H1 (cell line): ENCODE data around the gene TENT4B. TPM values are rescaled to one million over a fixed set of nuclear protein-coding genes. Genes with fewer than 3 reads are reported as not detected.

Experiments used
- CTCF ChIA-PET: fragments of 300-600 bp; sonication (Branson Sonifier 250); formaldehyde crosslinking; loops from one replicate; lab custom pipeline; 2021; ENCODE audit not compliant: partially characterized antibody; lab: Charles Lee
- POLR2A ChIA-PET: fragments of 300-600 bp; sonication (Branson Sonifier 250); formaldehyde crosslinking; loops from one replicate; lab custom pipeline; 2021; ENCODE audit warnings: inconsistent platforms; ENCODE audit not compliant: partially characterized antibody; lab: Charles Lee
- DNase-seq, 2 experiments: peaks; one replicate each; pipeline versions ENCODE4 v3.0.0 to v3.0.0-alpha.2; 2010 to 2022; ENCODE audit warnings: low spot score in 2 of 2, low read depth in 1 of 2, mixed read lengths in 1 of 2
- FAIRE-seq: peaks from 2 replicates; lab custom pipeline; 2011; peaks lifted over from hg19 to GRCh38; lab: Jason Lieb, UNC
- H2AFZ ChIP-seq: 2 replicates; pipeline ENCODE4 v1.8.1; 2012; ENCODE audit warnings: low read length, inconsistent platforms
- H2AK5ac ChIP-seq: 2 replicates; pipeline ENCODE4 v1.6.1; 2013; ENCODE audit warnings: low read depth, low read length
- H2BK120ac ChIP-seq: replicated peaks from 2 replicates; pipeline ENCODE3; 2013; ENCODE audit warnings: low read depth, low read length, inconsistent platforms
- H2BK12ac ChIP-seq: 2 replicates; pipeline ENCODE4 v1.6.1; 2013; ENCODE audit warnings: low read depth, low read length
- H2BK15ac ChIP-seq: 2 replicates; pipeline ENCODE4 v1.6.1; 2013; ENCODE audit warnings: low read length
- H2BK20ac ChIP-seq: 2 replicates; pipeline ENCODE4 v1.6.1; 2013; ENCODE audit warnings: low read length
- H2BK5ac ChIP-seq: 2 replicates; pipeline ENCODE4 v1.6.1; 2013; ENCODE audit warnings: low read depth, low read length
- H3K14ac ChIP-seq: 2 replicates; pipeline ENCODE4 v1.6.1; 2013; ENCODE audit warnings: inconsistent platforms; ENCODE audit not compliant: insufficient read length
- H3K18ac ChIP-seq: 2 replicates; pipeline ENCODE4 v1.6.1; 2013; ENCODE audit warnings: low read length; ENCODE audit errors: extremely low read depth
- H3K23ac ChIP-seq: 2 replicates; pipeline ENCODE4 v1.6.1; 2013; ENCODE audit warnings: inconsistent platforms; ENCODE audit not compliant: insufficient read length
- H3K23me2 ChIP-seq: 2 replicates; pipeline ENCODE4 v1.6.1; 2013; ENCODE audit warnings: low read depth, low read length
- H3K27ac ChIP-seq: 2 replicates; pipeline ENCODE4 v1.6.1; 2011; ENCODE audit warnings: low read depth, low read length, inconsistent platforms
- H3K27me3 ChIP-seq, 4 experiments: replicated peaks in 1 of 4; 1 replicate in 1 of 4; 2 replicates in 3 of 4; pipeline versions ENCODE4 v1.6.1 to v1.8.1; 2011 to 2013; ENCODE audit warnings: low read length in 3 of 4, mild to moderate bottlenecking in 3 of 4, inconsistent platforms in 2 of 4, mixed read lengths in 2 of 4, moderate library complexity in 1 of 4; ENCODE audit not compliant: control insufficient read depth in 3 of 4, insufficient read depth in 3 of 4; ENCODE audit errors: extremely low read depth in 1 of 4
- H3K36me3 ChIP-seq, 4 experiments: 2 replicates each; pipeline versions ENCODE4 v1.6.1 to v1.8.1; 2011 to 2013; ENCODE audit warnings: mild to moderate bottlenecking in 4 of 4, low read length in 3 of 4, moderate library complexity in 2 of 4, control low read depth in 1 of 4, inconsistent platforms in 1 of 4; ENCODE audit not compliant: insufficient read depth in 4 of 4, control insufficient read depth in 2 of 4
- H3K4ac ChIP-seq: replicated peaks from 2 replicates; pipeline ENCODE3; 2013; ENCODE audit warnings: low read length, low read depth, mixed read lengths, inconsistent platforms; ENCODE audit not compliant: insufficient read length
- H3K4me1 ChIP-seq, 4 experiments: replicated peaks in 1 of 4; 1 replicate in 1 of 4; 2 replicates in 3 of 4; pipeline versions ENCODE4 v1.6.1 to v1.8.1; 2011 to 2013; ENCODE audit warnings: low read length in 3 of 4, inconsistent platforms in 2 of 4, mixed read lengths in 1 of 4; ENCODE audit not compliant: insufficient read depth in 4 of 4, control insufficient read depth in 3 of 4
- H3K4me2 ChIP-seq, 2 experiments: 2 replicates each; pipeline versions ENCODE4 v1.6.1 to v1.8.1; 2011 to 2013; ENCODE audit warnings: low read depth in 2 of 2, low read length in 2 of 2, control low read depth in 1 of 2, inconsistent platforms in 1 of 2, mild to moderate bottlenecking in 1 of 2; ENCODE audit not compliant: insufficient read depth in 1 of 2
- H3K4me3 ChIP-seq, 4 experiments: fragments of 200-600, 300-600 bp in 1 of 4; sonication (generic), shearing (Covaris generic), sonication (Bioruptor Twin) in 1 of 4; 2 replicates each; pipeline versions ENCODE4 v1.5.1 to v1.8.1; 2011 to 2016; ENCODE audit warnings: low read length in 4 of 4, low read depth in 3 of 4, control low read depth in 2 of 4, inconsistent platforms in 2 of 4, mild to moderate bottlenecking in 2 of 4, mixed read lengths in 1 of 4, moderate library complexity in 1 of 4; ENCODE audit not compliant: insufficient read depth in 2 of 4; ENCODE audit errors: extremely low read depth in 1 of 4
- H3K56ac ChIP-seq: replicated peaks from 2 replicates; pipeline ENCODE3; 2013; ENCODE audit warnings: low read depth, mild to moderate bottlenecking, mixed read lengths, low read length, inconsistent platforms; ENCODE audit not compliant: insufficient read length
- H3K79me1 ChIP-seq: 2 replicates; pipeline ENCODE4 v1.6.1; 2013; ENCODE audit warnings: low read depth, low read length, control low read depth
- H3K79me2 ChIP-seq, 2 experiments: 2 replicates each; pipeline versions ENCODE4 v1.6.1 to v1.8.1; 2012 to 2013; ENCODE audit warnings: low read length in 2 of 2, mild to moderate bottlenecking in 2 of 2, inconsistent platforms in 1 of 2; ENCODE audit not compliant: insufficient read depth in 2 of 2, control insufficient read depth in 1 of 2
- H3K9ac ChIP-seq, 4 experiments: replicated peaks in 1 of 4; 1 replicate in 1 of 4; 2 replicates in 3 of 4; pipeline versions ENCODE4 v1.6.1 to v1.8.1; 2011 to 2013; ENCODE audit warnings: low read depth in 3 of 4, low read length in 3 of 4, control low read depth in 2 of 4, mild to moderate bottlenecking in 2 of 4, moderate library complexity in 2 of 4, inconsistent platforms in 1 of 4; ENCODE audit errors: extremely low read depth in 1 of 4
- H3K9me3 ChIP-seq, 2 experiments: 2 replicates each; pipeline versions ENCODE4 v1.6.1 to v1.8.1; 2012 to 2013; ENCODE audit warnings: mild to moderate bottlenecking in 2 of 2, moderate library complexity in 2 of 2, control low read depth in 1 of 2, inconsistent platforms in 1 of 2, low read depth in 1 of 2, low read length in 1 of 2, mixed read lengths in 1 of 2; ENCODE audit not compliant: insufficient read depth in 2 of 2
- H4K20me1 ChIP-seq, 2 experiments: replicated peaks in 1 of 2; 2 replicates each; pipeline versions ENCODE3 to v1.8.1; 2011 to 2013; ENCODE audit warnings: inconsistent platforms in 2 of 2, low read length in 2 of 2, mild to moderate bottlenecking in 1 of 2; ENCODE audit not compliant: insufficient read depth in 2 of 2, control insufficient read depth in 1 of 2
- H4K5ac ChIP-seq: 2 replicates; pipeline ENCODE4 v1.6.1; 2013; ENCODE audit warnings: low read length, low read depth, mixed read lengths, inconsistent platforms; ENCODE audit not compliant: insufficient read length
- H4K8ac ChIP-seq: 2 replicates; pipeline ENCODE4 v1.8.0; 2013; ENCODE audit warnings: mild to moderate bottlenecking, moderate library complexity, low read length, inconsistent platforms; ENCODE audit not compliant: insufficient read depth; ENCODE audit errors: extremely low read depth
- H4K91ac ChIP-seq: replicated peaks from 2 replicates; pipeline ENCODE3; 2013; ENCODE audit warnings: low read length, mixed read lengths, inconsistent platforms; ENCODE audit not compliant: insufficient read length
- CEBPB ChIP-seq: IDR thresholded peaks from 2 replicates; pipeline ENCODE4 v1.6.1; 2012; ENCODE audit warnings: low read depth, low read length
- JUND ChIP-seq: IDR thresholded peaks from 2 replicates; pipeline ENCODE4 v1.6.1; 2011; ENCODE audit warnings: mild to moderate bottlenecking, improper control_type of control experiment, low read length
- MAX ChIP-seq: IDR thresholded peaks from 2 replicates; pipeline ENCODE4 v1.6.1; 2012; ENCODE audit warnings: inconsistent platforms
- RAD21 ChIP-seq, 2 experiments: IDR thresholded peaks in 1 of 2; conservative IDR thresholded peaks in 1 of 2; 2 replicates each; pipeline ENCODE4 v1.6.1; 2011; ENCODE audit warnings: low read depth in 2 of 2, low read length in 2 of 2, improper control_type of control experiment in 1 of 2, inconsistent platforms in 1 of 2, mild to moderate bottlenecking in 1 of 2, moderate library complexity in 1 of 2
- RBBP5 ChIP-seq: IDR thresholded peaks from 2 replicates; pipeline ENCODE4 v1.7.1; 2012; ENCODE audit warnings: low read depth, mild to moderate bottlenecking, inconsistent platforms, low read length, moderate library complexity, borderline replicate concordance
- SIN3A ChIP-seq, 2 experiments: IDR thresholded peaks in 1 of 2; conservative IDR thresholded peaks in 1 of 2; 2 replicates each; pipeline ENCODE4 v1.6.1; 2011 to 2012; ENCODE audit warnings: low read length in 2 of 2, improper control_type of control experiment in 1 of 2, low read depth in 1 of 2, mild to moderate bottlenecking in 1 of 2
- SRF ChIP-seq: IDR thresholded peaks from 2 replicates; pipeline ENCODE4 v1.6.1; 2011; ENCODE audit warnings: mild to moderate bottlenecking, low read depth, low read length, moderate library complexity
- WGBS, 2 experiments: shearing (Covaris generic) in 1 of 2; methylation state at CpG; one replicate each; pipeline versions ENCODE4 v1.1.6 to v1.1.7; 2013 to 2015; ENCODE audit warnings: low lambda C conversion rate in 2 of 2, mixed read lengths in 2 of 2, inconsistent platforms in 1 of 2, low coverage in 1 of 2, missing lambda C conversion rate in 1 of 2; ENCODE audit not compliant: insufficient replicate concordance in 2 of 2, insufficient coverage in 1 of 2, insufficient read length in 1 of 2; ENCODE audit errors: extremely low coverage in 1 of 2, missing lambda C conversion rate in 1 of 2; 5-methylcytosine and 5-hydroxymethylcytosine counted together
- polyA plus RNA-seq, 7 experiments: library from polyadenylated mRNA; depleted of rRNA in 3 of 7; stranded (reverse) in 5 of 7; unstranded in 2 of 7; fragments of >200 nt in 5 of 7; fragments of 200-250 nt in 2 of 7; gene quantifications; 1 replicate in 5 of 7; 2 replicates in 1 of 7; 4 replicates in 1 of 7; pipeline versions ENCODE4 v1.2.1 to v1.2.3, GENCODE V29; 2011 to 2013; ENCODE audit warnings: missing spikeins in 2 of 7, mixed read lengths in 2 of 7
- total RNA-seq: library from RNA; stranded (reverse); fragmentation: NEBNext Ultra II Directional; extraction: Animal tissue kit (Norgen Biotek cat#: 25700); gene quantifications from 2 replicates; pipeline ENCODE4 v1.2.1, GENCODE V29; 2021

Gene TENT4B
- total and polyA plus RNA-seq, 2 of the 8 experiments (the other 6 are each of a cell fraction or from before 2014, with no cell fraction given), result 4.2 to 15.7 TPM

GRCh38 chr16:50183316-50183715 is 30.2 kb downstream of the TENT4B start:
- Histone ChIP-seq H2BK5ac (no peak overlapping the region), H3K18ac (no peak overlapping the region), H3K23me2 (0 out of 2 replicates have a peak, but pooled peaks cover 3% of the 10 kb centered on the region), H3K4me2 (no peak overlapping the region), H4K91ac (no peak overlapping the region), H3K79me2 (peaks cover 0 to 31% of the 10 kb centered on the region in 2 experiments; a peak in 3 of 4 replicates), H3K4me1 (peaks cover 0 to 4% (median 0%) of the 10 kb centered on the region in 4 experiments; a peak in 1 of 7 replicates), H3K9me3 (no peaks in the 10 kb centered on the region), H3K14ac (no peak overlapping the region), H4K5ac (no peak overlapping the region), H3K27me3 (no peaks in the 10 kb centered on the region), H2BK12ac (no peak overlapping the region), H3K36me3 (no peaks in the 10 kb centered on the region), H2AFZ (no peak overlapping the region), H3K23ac (no peak overlapping the region), H4K8ac (no peak overlapping the region), H3K4me3 (no peak overlapping the region), H2AK5ac (no peak overlapping the region), H3K79me1 (peaks cover 3% of the 10 kb centered on the region; the same call in 1 of the 2 replicates), H3K56ac (no peak overlapping the region), H4K20me1 (no peaks in the 10 kb centered on the region), H2BK15ac (no peak overlapping the region), H3K4ac (no peak overlapping the region), H2BK20ac (no peak overlapping the region), H2BK120ac (no peak overlapping the region), H3K9ac (no peak overlapping the region), H3K27ac (no peak overlapping the region)
- CTCF ChIA-PET, result interaction anchor here (0.7 kb wide), 1 partner anchor 30 kb away, joined by 4 read pairs; no protein-coding TSS in a partner anchor
- FAIRE-seq, result no peak
- WGBS, 2 experiments, result 77% methylated on average over 4 of the region's 4 CpGs; no CpG with 5 or more reads in 1 of the 2 experiments
- no peak for TF ChIP-seq SIN3A (conservative IDR thresholded peaks at IDR 0.05 in 1 of 2, IDR thresholded peaks at IDR 0.05 in 1 of 2; ENCODE audit: low read depth in 1 of 2, low read length in 2 of 2)
- no peak for TF ChIP-seq SRF
- no peak for TF ChIP-seq CEBPB
- TF ChIP-seq JUND, result no peak
- no peak for TF ChIP-seq RBBP5
- no peak for TF ChIP-seq RAD21 (IDR thresholded peaks at IDR 0.05 in 1 of 2, conservative IDR thresholded peaks at IDR 0.05 in 1 of 2; ENCODE audit: low read depth in 2 of 2, low read length in 2 of 2)
- no peak for TF ChIP-seq MAX
- POLR2A ChIA-PET, result no interaction called here
- DNase-seq, result no peak
